Measurements from ENCODE around the gene HSD11B1.

DNA sequence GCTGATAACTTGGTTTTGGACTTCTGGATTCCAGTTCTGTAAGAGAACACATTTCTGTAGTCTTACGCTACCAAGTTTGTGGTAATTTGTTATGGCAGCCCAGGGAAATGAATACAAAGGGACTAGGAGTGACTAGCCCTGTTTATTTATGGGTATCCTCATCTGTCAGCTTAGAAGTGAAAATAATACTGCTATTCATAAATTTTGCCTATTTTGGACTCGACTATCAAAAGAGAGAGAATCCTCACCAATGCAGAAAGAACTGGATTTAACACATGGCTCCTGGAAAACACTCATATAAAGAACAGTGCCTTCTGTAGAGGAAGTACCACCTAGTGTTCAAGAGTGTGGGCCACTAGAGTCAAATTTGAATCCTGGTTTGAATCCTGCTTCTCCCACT is 22.6 kb downstream of the HSD11B1 start:
- TF ChIP-seq CTCF (IDR thresholded peaks at IDR 0.05; ENCODE audit: insufficient read depth, low read length, poor library complexity, severe bottlenecking) (no peak), EZH2phosphoT487 (conservative IDR thresholded peaks at IDR 0.05; ENCODE audit: low read length) (no peak)

All from SU-DHL-6 (cell line).